Measurements from ENCODE around the gene GDF15. TPM values are rescaled to one million over a fixed set of nuclear protein-coding genes. Genes with fewer than 3 reads are reported as not detected.
A peak's percentile ranks its signal among the peaks of the same experiment; 100 is the strongest.
"Not testable (repeated sequence)": the region's sequence is repeated elsewhere in the genome, so short reads cannot be mapped to it uniquely, and the experiment has no call there.

Gene GDF15
- total RNA-seq, 1 donor: 28.9 TPM

DNA sequence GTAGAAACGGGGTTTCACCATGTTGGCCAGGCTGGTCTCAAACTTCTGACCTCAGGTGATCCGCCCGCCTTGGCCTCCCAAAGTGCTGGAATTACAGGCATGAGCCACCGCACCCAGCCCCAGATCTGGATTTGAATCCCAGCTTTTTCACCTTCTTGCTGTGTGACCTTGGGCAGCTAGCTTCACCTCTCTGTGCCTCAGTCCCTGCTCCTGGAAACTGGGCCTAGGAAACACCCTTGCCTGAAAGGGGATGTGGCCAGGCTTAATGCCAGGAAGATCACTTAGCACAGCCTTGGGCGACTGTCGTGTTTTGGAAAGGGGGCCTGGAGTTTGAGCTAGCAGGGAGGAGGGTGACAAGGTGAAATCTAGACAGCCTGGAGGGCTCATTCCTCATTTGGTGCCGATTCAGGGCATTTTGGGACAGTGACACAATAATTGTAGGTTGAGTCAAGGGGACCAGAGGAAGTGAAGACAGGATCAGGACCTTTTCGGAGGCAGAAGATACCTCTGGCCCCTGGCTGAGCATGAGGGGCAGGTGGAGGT lies 43.8 kb upstream of the GDF15 start:
- no peak overlapping the region for H3K4me3 ChIP-seq (ENCODE audit: low read depth, low read length)
- DNase-seq (ENCODE audit: low read depth): no peak
- TF ChIP-seq, protein P1, sequence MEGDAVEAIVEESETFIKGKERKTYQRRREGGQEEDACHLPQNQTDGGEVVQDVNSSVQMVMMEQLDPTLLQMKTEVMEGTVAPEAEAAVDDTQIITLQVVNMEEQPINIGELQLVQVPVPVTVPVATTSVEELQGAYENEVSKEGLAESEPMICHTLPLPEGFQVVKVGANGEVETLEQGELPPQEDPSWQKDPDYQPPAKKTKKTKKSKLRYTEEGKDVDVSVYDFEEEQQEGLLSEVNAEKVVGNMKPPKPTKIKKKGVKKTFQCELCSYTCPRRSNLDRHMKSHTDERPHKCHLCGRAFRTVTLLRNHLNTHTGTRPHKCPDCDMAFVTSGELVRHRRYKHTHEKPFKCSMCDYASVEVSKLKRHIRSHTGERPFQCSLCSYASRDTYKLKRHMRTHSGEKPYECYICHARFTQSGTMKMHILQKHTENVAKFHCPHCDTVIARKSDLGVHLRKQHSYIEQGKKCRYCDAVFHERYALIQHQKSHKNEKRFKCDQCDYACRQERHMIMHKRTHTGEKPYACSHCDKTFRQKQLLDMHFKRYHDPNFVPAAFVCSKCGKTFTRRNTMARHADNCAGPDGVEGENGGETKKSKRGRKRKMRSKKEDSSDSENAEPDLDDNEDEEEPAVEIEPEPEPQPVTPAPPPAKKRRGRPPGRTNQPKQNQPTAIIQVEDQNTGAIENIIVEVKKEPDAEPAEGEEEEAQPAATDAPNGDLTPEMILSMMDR (IDR thresholded peaks at IDR 0.05; ENCODE audit: insufficient read depth, low read depth, low read length): no peak

DNA sequence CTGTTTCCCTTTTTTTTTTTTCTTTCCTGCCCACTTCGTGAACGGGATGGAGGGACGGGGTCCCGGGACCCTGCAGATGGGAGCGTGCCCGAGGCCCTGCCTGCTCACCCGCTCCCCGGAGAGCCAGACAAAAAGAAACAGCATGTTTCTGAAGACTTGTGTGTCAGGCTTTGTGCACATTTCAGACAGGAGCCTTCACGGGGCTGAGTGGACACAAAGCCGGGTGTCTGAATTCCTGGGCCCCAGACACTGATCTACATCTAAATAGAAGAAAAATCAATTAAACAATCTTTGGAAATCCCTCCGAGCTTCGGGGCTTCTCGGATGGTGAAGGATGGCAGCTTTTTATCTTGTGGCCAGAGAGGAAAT lies 41.4 kb upstream of the GDF15 start:
- TF ChIP-seq, protein P1 (IDR thresholded peaks at IDR 0.05; ENCODE audit: insufficient read depth, low read depth, low read length): no peak
- no peak for DNase-seq (ENCODE audit: low read depth)

DNA sequence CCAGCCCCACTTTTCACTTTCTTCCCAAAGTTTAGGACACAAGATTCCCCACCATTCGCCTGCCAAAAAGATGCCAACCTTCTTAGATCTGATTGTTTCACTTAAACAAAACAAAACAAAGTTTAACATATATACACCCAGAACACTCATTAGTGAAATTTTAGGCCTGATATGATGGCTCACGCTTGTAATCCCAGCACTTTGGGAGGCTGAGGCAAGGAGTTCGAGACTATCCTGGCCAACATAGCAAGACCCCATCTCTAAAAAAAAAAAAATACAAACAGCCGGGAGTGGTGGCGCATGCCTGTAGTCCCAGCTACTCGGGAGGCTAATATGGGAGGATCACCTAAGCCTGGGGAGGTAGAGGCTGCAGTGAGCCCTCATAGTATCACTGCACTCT lies 40.7 kb upstream of the GDF15 start:
- H3K4me3 ChIP-seq (ENCODE audit: low read depth, low read length): no peak overlapping the region
- TF ChIP-seq, protein P1 (IDR thresholded peaks at IDR 0.05; ENCODE audit: insufficient read depth, low read depth, low read length): no peak
- DNase-seq (ENCODE audit: low read depth): no peak

More for the DNA sequence above, 41.4 kb upstream of the GDF15 start:
- no peak overlapping the region for H3K4me3 ChIP-seq (ENCODE audit: low read depth, low read length)

DNA sequence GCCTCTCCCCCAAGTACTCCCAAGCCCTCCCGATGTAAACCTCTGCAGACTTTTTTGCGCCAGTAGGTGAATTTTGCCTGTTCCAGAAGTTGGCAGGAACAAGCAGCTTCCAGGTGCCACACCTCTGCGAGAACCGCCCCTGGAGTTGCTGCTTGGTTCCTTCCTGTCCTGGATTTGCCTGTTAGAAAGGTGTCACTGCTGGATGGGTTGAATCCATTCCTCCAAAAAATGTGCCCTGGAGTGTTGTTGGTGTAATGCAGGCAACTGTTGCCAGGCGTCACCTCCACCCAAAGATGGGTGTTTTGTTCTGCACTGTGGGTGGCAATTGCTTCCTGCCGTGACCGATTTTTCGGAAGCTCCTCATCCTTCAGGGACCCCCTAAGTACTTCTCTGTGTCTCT lies 39.9 kb upstream of the GDF15 start:
- TF ChIP-seq, protein P1 (IDR thresholded peaks at IDR 0.05; ENCODE audit: insufficient read depth, low read depth, low read length): no peak
- DNase-seq (ENCODE audit: low read depth): no peak
- H3K4me3 ChIP-seq (ENCODE audit: low read depth, low read length): no peak overlapping the region

DNA sequence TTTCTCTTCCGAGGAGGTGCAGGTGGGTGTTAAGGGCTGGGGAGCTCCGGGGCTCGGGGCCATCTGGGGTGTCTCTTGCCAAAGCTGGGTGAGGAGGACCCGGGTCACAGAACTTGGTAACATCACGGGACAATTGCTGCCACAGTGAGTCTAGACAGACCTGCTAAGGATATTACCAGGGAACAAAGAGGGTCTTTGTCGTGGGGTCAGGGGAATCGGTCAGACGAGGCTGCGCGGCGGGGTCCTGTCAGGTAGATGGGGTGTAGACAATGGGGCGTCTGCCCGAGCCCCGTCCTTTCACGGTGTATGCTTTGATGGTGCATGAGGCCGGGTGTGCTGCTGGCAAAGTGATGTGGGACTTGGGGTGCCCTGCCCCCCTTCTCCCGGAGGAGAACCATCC lies 37.8 kb upstream of the GDF15 start:
- H3K4me3 ChIP-seq (ENCODE audit: low read depth, low read length): no peak overlapping the region
- TF ChIP-seq, protein P1 (IDR thresholded peaks at IDR 0.05; ENCODE audit: insufficient read depth, low read depth, low read length): no peak
- no peak for DNase-seq (ENCODE audit: low read depth)

DNA sequence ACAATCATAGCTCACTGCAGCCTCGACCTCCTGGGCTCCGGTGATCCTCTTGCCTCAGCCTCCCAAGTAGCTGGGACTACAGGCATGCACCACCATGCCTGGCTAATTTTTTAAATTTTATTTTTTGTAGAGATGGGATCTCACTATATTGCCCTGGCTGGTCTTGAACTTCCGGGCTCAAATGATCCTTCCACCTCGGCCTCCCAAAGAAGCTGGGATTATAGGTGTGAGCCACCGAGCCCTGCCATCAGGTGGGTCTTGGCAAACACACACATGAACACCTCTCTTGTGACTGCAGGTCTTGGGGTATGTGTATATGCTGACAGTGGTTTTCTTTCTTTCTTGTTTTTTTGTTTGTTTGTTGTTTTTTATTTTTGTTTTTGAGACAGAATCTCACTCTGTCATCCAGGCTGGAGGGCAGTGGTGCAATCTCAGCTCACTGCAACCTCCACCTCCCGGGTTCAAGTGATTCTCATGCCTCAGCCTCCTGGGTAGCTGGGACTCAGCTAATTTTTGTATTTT lies 37.1 kb upstream of the GDF15 start:
- not testable (repeated sequence) for H3K4me3 ChIP-seq (ENCODE audit: low read depth, low read length); DNase-seq (ENCODE audit: low read depth)

DNA sequence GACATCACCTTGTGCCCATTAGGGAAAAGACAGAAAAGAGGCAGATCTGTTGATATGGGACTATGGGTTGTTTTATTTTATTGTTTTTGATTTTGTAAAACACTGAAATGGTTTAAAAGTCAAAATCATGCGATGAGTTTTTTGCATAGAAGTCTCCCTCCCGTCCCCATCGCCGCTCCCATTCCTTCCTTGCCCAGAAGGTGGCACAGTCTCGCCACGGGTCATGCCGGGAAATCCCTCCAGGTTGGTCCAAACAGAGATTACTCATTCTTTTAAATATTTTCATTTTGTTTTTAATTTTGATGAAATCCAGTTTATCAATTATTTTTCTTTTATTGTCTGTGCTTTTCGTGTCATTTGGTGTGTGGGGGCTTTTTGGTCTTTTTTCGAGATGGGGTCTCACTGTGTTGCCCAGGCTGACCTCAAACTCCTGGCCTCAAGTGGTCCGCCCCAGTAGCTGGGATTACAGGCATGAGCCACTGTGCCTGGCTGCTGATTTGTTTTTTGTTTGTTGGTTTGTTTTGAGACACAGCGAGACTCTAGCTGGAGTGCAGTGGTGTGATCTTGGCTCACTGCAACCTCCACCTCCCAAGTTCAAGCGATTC lies 36.3 kb upstream of the GDF15 start:
- TF ChIP-seq, protein P1 (IDR thresholded peaks at IDR 0.05; ENCODE audit: insufficient read depth, low read depth, low read length): peak; percentile 90
- no peak overlapping the region for H3K4me3 ChIP-seq (ENCODE audit: low read depth, low read length)
- peak; percentile 71 for DNase-seq (ENCODE audit: low read depth)

All from fibroblast of villous mesenchyme (primary cell).